Skeletal muscle satellite cell (primary cell): ENCODE data around the gene AARS1. TPM values are rescaled to one million over a fixed set of nuclear protein-coding genes. Genes with fewer than 3 reads are reported as not detected.
"Not testable (repeated sequence)": the region's sequence is repeated elsewhere in the genome, so short reads cannot be mapped to it uniquely, and the experiment has no call there.

ENCODE experiments used
- H3K27me3 ChIP-seq: 2 replicates; pipeline ENCODE4 v1.7.0; 2013; ENCODE audit warnings: low read length; ENCODE audit not compliant: control insufficient read depth, insufficient read depth
- H3K36me3 ChIP-seq: 2 replicates; pipeline ENCODE4 v1.7.0; 2013; ENCODE audit warnings: mild to moderate bottlenecking, control low read depth, low read length; ENCODE audit not compliant: insufficient read depth
- H3K4me1 ChIP-seq: 2 replicates; pipeline ENCODE4 v1.7.0; 2013; ENCODE audit warnings: low read length; ENCODE audit not compliant: control insufficient read depth, insufficient read depth
- H3K4me2 ChIP-seq: 2 replicates; pipeline ENCODE4 v1.7.0; 2013; ENCODE audit warnings: mild to moderate bottlenecking, low read length
- H3K4me3 ChIP-seq: 2 replicates; pipeline ENCODE4 v1.7.0; 2013; ENCODE audit warnings: low read length
- H3K9ac ChIP-seq: 2 replicates; pipeline ENCODE4 v1.7.0; 2013; ENCODE audit warnings: mild to moderate bottlenecking, low read depth, low read length, moderate library complexity
- H3K9me3 ChIP-seq: replicated peaks from 2 replicates; pipeline ENCODE4 v1.7.0; 2013; ENCODE audit warnings: mild to moderate bottlenecking, control low read depth, low read length
- total RNA-seq: library from RNA; depleted of rRNA; stranded (reverse); fragments of >200 nt; gene quantifications from 2 replicates; pipeline ENCODE4 v1.2.3, GENCODE V29; 2012; rRNA removed

AARS1 gene
- 84.5 and 119 TPM in 2 replicates for total RNA-seq

DNA sequence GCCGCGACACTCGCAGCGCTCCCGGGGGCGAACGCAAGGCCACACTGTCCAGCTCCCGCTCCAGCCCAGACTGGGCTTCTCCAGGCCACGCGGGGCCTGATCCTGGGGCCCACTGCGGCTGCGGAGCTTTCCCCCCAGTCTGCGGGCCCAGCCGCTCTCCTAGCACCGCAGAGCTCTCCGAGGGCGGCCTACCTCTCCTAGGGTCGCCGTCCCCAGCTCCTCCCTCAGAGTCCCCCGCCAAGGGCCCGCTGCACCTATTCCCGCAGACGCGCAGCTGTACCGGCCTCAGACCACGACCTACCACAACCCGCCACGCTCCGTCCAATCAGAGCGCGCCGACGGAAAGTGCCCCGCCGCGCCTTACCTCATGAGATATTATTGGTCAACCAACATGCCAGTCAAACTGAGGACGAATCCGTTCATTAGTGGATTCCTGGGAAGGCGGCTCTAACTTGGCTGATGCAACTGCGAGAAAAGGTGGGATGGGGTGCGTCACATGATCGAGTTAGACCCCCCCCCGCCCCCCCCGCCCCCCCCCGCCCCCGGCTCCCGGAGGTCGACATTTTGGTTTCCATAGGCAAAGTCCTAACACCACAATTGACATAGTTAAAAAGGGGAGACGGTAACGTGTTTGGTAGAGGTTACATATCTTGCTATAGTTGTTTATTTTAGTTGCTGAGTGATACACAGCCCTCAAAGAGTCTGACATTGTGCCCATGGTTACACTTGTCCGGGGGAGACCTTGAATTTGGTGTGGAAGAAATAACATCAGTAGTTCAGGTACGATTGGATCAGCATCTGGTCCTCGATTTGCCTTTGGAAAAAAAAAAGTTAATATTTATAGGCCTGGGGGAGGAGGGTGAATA lies at the start of gene AARS1:
Gene AARS1, minus strand, starts transcription at position 278 of the 866 bp plus-strand sequence. CDS start 6,743 bp downstream, outside the sequence.
- H3K9ac ChIP-seq = peak within 1 kb of the TSS; percentile 93
- peak within 1 kb of the TSS; percentile 88 for H3K4me3 ChIP-seq
- peak within 1 kb of the TSS; percentile 88 for H3K4me2 ChIP-seq
- H3K27me3 ChIP-seq = no peaks in the 10 kb centered on the region
- H3K9me3 ChIP-seq = no peaks in the 10 kb centered on the region
- peaks cover 6% of the 10 kb centered on the region for H3K4me1 ChIP-seq
- H3K36me3 ChIP-seq = peaks cover 5% of the 10 kb centered on the region

DNA sequence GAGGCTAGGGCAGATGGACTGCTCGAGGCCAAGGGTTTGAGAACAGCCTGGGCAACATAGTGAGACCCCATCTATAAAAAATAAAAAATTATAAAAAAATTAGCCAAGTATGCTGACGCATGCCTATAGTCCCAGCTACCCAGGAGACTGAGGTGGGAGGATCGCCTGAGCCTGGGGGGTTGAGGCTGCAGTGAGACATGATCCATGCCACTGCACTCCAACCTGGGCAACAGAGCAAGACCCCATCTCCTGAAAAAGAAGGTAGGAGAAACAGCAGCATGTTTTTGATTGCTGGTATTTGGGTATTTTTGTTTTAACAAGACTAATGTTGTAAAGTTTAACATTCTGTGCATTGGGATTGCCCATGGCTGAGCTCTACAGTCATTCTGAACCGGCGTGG lies 48.5 kb upstream of the AARS1 start:
- Histone ChIP-seq H3K4me2 (no peak overlapping the region), H3K4me3 (no peak overlapping the region), H3K9ac (no peak overlapping the region), H3K9me3 (no peaks in the 10 kb centered on the region), H3K4me1 (no peaks in the 10 kb centered on the region), H3K27me3 (no peaks in the 10 kb centered on the region), H3K36me3 (peaks cover 27% of the 10 kb centered on the region)

DNA sequence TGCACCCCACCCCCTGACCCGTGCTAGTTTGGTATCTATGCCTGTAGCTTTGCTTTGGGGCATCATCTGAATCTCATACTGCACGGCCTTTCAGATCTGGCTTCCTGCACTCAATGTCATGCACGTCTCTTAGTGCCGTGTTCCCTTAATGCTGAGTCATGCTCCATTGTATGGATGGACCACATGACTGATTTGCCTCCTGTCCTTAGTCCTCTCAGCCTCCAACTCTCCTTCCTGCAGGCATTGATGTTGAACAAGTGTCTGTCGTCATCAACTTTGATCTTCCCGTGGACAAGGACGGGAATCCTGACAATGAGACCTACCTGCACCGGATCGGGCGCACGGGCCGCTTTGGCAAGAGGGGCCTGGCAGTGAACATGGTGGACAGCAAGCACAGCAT lies 43.4 kb upstream of the AARS1 start:
- not testable (repeated sequence) for H3K9ac ChIP-seq, H3K9me3 ChIP-seq, H3K4me2 ChIP-seq, H3K4me1 ChIP-seq, H3K4me3 ChIP-seq, H3K27me3 ChIP-seq
- H3K36me3 ChIP-seq = peaks cover 35% of the 10 kb centered on the region

DNA sequence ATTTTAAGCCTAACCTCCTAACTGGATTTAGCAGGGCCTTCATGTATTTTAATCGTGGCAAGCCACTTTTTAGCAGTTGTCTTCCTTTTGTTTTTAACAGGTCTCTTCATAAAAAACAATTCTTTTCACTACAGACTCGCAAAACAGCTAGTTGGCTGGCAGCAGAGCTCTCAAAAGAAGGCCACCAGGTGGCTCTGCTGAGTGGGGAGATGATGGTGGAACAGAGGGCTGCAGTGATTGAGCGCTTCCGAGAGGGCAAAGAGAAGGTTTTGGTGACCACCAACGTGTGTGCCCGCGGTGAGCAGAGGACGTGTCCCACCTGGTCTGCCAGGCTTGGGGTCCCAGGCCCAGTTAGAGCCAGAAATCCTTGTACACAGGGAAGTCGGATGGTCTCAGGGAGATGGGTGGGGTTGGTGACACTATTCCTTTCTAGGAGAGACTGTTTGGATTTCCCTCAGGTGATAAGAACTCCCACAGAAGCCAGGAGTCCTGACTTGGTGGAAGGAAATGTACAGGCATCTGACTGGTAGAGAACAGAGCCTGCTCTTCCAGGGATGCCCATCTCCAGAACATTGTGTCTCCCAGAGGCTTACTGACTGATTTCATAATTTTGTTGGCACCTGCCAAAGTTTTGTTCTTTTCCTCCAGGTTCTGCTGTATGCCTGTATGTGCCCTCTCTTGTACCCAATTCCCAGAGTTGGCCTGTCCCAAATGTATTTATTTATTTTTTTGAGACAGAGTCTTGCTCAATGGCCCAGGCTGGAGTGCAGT lies 42.5 kb upstream of the AARS1 start:
- no peaks in the 10 kb centered on the region for H3K4me1 ChIP-seq
- H3K9ac ChIP-seq = no peak overlapping the region
- no peak overlapping the region for H3K4me2 ChIP-seq
- no peaks in the 10 kb centered on the region for H3K9me3 ChIP-seq
- H3K36me3 ChIP-seq = peaks cover 35% of the 10 kb centered on the region
- H3K4me3 ChIP-seq = no peak overlapping the region
- no peaks in the 10 kb centered on the region for H3K27me3 ChIP-seq

DNA sequence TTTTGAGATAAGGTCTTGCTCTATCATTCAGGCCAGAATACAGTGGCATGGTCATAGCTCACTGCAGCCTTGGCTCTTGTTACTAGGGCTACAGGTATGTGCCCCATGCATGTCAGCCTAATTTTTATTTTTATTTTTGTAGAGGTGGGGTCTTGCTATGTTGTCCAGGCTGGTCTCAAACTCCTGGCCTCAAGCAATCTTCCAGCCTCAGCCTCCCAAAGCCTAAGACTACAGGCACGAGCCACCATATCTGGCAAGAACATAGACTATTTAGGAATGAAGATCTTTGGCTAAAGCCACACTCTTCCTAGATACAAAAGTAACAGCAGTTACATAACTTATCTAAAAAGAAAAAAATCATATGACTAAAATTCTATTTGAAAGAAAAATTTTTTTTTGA lies 41.8 kb upstream of the AARS1 start:
- no peak overlapping the region for H3K4me3 ChIP-seq
- H3K27me3 ChIP-seq = no peaks in the 10 kb centered on the region
- no peak overlapping the region for H3K4me2 ChIP-seq
- H3K9me3 ChIP-seq = no peaks in the 10 kb centered on the region
- H3K9ac ChIP-seq = no peak overlapping the region
- H3K4me1 ChIP-seq = no peaks in the 10 kb centered on the region
- H3K36me3 ChIP-seq = peaks cover 35% of the 10 kb centered on the region

DNA sequence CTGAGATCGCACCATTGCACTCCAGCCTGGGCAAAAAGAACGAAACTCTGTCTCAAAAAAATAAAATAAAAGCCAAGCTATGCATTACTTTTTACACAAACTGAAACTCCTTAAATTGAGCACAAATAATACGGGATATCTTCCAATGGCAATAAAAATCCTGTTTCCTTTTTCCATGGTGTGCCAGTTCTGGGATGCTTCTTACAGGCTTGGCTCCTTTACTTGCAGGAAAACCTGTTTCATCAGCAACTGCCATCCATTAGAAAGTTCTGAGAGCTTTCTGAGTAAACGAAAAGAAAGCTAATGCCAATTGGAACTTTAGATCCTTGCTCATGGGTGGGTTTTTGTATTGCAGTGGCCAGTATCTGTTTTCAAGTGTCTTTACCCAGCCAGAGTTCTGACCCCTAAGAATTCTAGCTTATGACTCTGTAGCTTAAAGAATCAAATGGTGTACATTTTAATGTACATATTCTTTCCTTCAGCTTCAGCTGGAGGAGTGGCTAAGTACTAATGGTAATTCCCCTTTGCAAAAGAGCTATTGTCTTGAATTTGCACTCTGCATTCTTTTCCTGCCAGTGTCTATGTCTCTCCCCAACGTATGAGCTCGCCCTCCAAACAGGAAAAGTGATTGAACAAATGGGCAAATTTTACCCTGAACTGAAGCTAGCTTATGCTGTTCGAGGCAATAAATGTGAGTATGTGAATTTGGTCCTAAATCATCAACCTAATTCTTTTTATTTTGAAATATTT lies 35.9 kb upstream of the AARS1 start:
- H3K4me1 ChIP-seq = no peaks in the 10 kb centered on the region
- H3K4me3 ChIP-seq = no peak overlapping the region
- no peak overlapping the region for H3K9ac ChIP-seq
- H3K9me3 ChIP-seq = no peaks in the 10 kb centered on the region
- H3K36me3 ChIP-seq = peaks cover 15% of the 10 kb centered on the region
- no peak overlapping the region for H3K4me2 ChIP-seq
- no peaks in the 10 kb centered on the region for H3K27me3 ChIP-seq

DNA sequence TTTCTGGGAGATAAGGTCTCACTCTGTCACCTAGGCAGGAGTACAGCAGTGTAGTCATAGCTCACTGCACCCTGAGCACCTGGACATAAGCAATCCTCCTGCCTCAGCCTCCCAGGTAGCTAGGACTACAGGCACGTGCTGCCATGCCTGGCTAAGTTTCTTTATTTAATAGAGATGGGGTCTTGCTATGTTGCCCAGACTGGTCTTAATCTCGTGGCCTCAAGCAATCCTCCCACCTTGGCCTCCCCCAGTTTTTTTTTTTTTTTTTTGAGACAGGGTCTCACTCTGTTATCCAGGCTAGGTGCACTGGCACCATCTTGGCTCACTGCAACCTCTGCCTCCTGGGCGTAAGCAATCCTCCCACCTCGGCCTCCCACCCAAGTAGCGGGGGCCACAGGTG lies 30.8 kb upstream of the AARS1 start:
- Histone ChIP-seq H3K36me3 (peaks cover 26% of the 10 kb centered on the region), H3K27me3 (no peaks in the 10 kb centered on the region), H3K4me3 (no peak overlapping the region), H3K4me1 (no peaks in the 10 kb centered on the region), H3K4me2 (no peak overlapping the region), H3K9ac (no peak overlapping the region), H3K9me3 (no peaks in the 10 kb centered on the region)

DNA sequence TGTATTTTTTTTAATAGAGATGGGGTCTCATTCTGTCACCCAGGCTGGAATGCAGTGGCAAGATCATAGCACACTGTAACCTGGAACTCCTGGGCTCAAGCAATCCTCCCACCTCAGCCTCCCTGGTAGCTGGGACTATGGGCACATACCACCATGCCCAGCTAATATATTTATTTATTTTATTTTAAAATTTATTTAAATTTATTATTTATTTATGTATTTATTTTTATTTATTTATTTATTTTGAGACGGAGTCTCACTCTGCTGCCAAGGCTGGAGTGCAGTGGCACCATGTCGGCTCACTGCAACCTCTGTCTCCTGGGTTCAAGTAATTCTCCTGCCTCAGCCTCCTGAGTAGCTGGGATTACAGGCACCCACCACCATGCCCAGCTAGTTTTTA lies 18.4 kb upstream of the AARS1 start:
- not testable (repeated sequence) for H3K9ac ChIP-seq, H3K36me3 ChIP-seq, H3K4me3 ChIP-seq, H3K9me3 ChIP-seq, H3K4me1 ChIP-seq, H3K27me3 ChIP-seq, H3K4me2 ChIP-seq

DNA sequence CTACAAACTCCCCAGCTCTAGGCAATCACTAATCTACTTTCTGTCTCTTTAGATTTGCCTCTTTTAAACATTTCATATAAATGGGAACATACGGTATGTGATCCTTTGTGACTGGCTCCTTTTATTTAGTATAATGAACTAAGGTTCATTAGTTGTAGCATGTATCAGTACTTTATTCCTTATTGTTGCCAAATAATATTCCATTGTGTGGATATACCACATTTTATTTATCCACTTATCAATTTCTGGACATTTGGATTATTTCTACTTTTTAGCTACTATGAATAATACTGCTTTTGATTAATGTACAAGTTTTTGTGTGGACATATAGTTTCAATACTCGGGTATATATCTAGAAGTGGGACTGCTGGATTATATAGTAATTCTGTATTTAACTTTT lies 17.6 kb upstream of the AARS1 start:
- H3K36me3 ChIP-seq = peaks cover 7% of the 10 kb centered on the region

DNA sequence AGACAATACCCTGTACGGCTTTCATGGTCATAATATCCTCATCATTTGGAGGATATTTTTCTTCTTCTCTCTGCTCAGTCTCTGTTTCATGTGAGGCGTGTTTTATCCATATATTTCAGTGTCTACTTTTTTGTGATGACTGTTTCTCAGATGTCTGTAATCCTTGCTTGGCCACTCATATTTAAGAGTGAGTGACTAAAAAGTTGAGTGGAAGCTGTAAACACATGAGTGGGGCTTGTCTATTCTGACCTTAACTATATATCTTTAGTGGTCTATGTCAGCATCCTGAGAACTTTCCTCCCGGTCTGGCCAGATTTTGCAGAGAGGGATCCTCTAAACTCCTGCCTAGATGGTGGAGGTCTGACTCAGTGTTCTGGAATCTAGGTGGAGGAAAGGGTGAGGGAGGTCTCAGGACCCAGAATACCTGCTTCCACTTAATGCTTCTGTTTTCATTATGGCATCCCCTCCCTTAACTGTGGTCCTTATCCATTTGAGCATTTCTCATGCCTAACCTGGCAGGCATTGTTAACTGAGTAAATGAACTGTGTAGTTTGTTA lies 15.7 kb upstream of the AARS1 start:
- Histone ChIP-seq H3K27me3 (no peaks in the 10 kb centered on the region), H3K4me2 (no peak overlapping the region), H3K9me3 (peaks cover 8% of the 10 kb centered on the region), H3K9ac (no peak overlapping the region), H3K4me1 (peaks cover 5% of the 10 kb centered on the region), H3K4me3 (no peak overlapping the region), H3K36me3 (peaks cover 18% of the 10 kb centered on the region)

More for the DNA sequence above, 17.6 kb upstream of the AARS1 start:
- H3K27me3 ChIP-seq = no peaks in the 10 kb centered on the region
- peaks cover 5% of the 10 kb centered on the region for H3K4me1 ChIP-seq
- no peak overlapping the region for H3K9ac ChIP-seq
- no peak overlapping the region for H3K4me2 ChIP-seq
- H3K9me3 ChIP-seq = no peaks in the 10 kb centered on the region
- no peak overlapping the region for H3K4me3 ChIP-seq

DNA sequence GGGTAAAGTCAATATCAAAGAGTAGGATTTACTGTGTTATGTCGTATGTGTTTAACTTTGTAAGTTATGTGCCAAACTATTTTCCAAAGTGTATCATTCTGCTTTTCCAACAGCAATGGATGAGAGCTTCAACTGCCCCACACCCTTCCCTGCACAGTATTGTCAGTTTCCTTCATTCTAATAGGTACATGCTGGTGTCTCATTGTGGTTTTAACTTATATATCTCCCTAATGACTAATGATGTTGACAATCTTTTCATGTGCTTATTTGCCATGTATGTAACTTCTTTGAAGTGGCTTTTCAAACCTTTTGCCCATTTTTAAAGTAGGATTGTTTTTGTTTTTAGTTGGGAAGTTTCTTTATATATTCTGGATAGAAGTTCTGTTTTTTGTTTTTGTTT lies 13.4 kb upstream of the AARS1 start:
- H3K36me3 ChIP-seq = peaks cover 18% of the 10 kb centered on the region
- H3K9ac ChIP-seq = no peak overlapping the region
- H3K27me3 ChIP-seq = no peaks in the 10 kb centered on the region
- H3K9me3 ChIP-seq = peaks cover 8% of the 10 kb centered on the region
- H3K4me2 ChIP-seq = no peak overlapping the region
- H3K4me1 ChIP-seq = peaks cover 14% of the 10 kb centered on the region
- H3K4me3 ChIP-seq = no peak overlapping the region
